NCI-H2107 treated with DMSO at 0.1 percent for 48 hours (cell line): ENCODE data around the gene ENTPD1.
"Not testable (repeated sequence)": the region's sequence is repeated elsewhere in the genome, so short reads cannot be mapped to it uniquely, and the experiment has no call there.

Source experiments
- DNase-seq: peaks from one replicate; lab custom pipeline; 2025; ENCODE audit not compliant: unreplicated experiment; lab: John Stamatoyannopoulos, UW

ENTPD1 gene

DNA sequence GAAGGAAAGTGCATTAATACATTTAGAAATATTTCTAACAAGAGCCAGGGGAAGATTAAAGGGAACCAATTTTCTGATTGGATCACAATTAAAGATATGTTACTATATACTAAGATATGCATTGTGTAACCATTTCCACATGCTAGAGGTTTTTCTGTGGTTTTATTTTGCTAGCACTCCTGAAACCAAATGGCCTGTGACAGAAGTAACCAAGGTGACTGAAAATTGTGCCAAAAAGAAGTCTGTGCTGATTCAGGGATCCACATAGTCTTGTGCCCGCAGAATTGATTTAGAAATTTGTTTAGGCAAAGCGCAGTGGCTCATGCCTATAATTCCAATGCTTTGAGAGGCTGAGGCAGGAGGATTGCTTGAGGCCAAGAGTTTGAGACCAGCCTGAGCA is 153.6 kb downstream of the ENTPD1 start:
- no peak for DNase-seq

DNA sequence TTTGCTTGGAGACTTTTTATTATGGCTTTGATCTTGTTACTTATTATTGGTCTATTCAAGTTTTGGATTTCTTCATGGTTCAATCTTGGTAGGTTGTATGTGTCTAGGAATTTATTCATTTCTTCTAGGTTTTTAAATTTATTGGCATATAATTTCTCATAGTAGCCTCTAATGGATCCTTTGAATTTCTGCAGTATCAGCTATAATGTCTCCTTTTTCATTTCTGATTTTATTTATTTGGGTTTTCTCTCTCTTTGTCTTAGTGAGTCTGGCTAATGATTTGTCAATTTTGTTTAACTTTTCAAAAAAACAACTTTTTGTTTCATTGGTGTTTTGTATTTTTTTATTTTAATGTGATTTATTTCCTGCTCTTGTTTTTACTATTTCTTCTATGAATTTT is 160.1 kb downstream of the ENTPD1 start:
- DNase-seq: not testable (repeated sequence)
